HCT116 (cell line): Measurements from ENCODE around the gene ARFRP1. TPM values are rescaled to one million over a fixed set of nuclear protein-coding genes. Genes with fewer than 3 reads are reported as not detected.

Experiments
- ATAC-seq: fragments of 200-7000 bp; cut with Tn5 transposase; 2 replicates; pipeline ENCODE4 v1.9.1; 2020; ENCODE audit warnings: mild to moderate bottlenecking, moderate library complexity
- BruUV-seq: library from RNA; stranded (reverse); fragments of 400-500 nt; replicated peaks from 2 replicates; lab custom pipeline; 2021; lab: Mats Ljungman, UMichigan
- CTCF ChIA-PET: fragments of 300-600 bp; sonication (Branson Sonifier 250); formaldehyde crosslinking; loops from one replicate; lab custom pipeline; 2021; ENCODE audit warnings: antibody characterized with exemption; lab: Charles Lee
- POLR2A ChIA-PET: fragments of 300-600, 350-600 bp; sonication (Branson Sonifier 250); formaldehyde crosslinking; loops from one replicate; lab custom pipeline; 2021; ENCODE audit warnings: antibody characterized with exemption; lab: Charles Lee
- RAD21 ChIA-PET, 2 experiments: fragments of 300-600 bp; sonication (Branson Sonifier 250); formaldehyde crosslinking; loops; one replicate each; lab custom pipeline; 2023; ENCODE audit warnings: low total read pairs in 2 of 2; ENCODE audit not compliant: uncharacterized antibody in 2 of 2, unreplicated experiment in 2 of 2, low non-redundant PET in 1 of 2; lab: Charles Lee
- DNase-seq: peaks from one replicate; pipeline ENCODE4 v3.0.0-alpha.2; 2010; ENCODE audit warnings: low read depth, low spot score
- H2AFZ ChIP-seq: fragments of 200-600 bp; shearing (Covaris generic), sonication (generic); 2 replicates; pipeline ENCODE4 v1.6.1; 2017; ENCODE audit warnings: low read depth, mixed run types, mixed read lengths, antibody characterized with exemption, low read length; ENCODE audit not compliant: poor library complexity, severe bottlenecking
- H3K27ac ChIP-seq: 2 replicates; pipeline ENCODE4 v1.5.1; 2012; ENCODE audit warnings: low read depth, low read length
- H3K27me3 ChIP-seq: fragments of 200-600 bp; sonication (generic); 2 replicates; pipeline ENCODE4 v1.6.1; 2016; ENCODE audit warnings: mixed run types, low read length, mixed read lengths; ENCODE audit not compliant: insufficient read depth
- H3K36me3 ChIP-seq, 2 experiments: fragments of 200-500 bp in 1 of 2; fragments of 200-600 bp in 1 of 2; sonication (Bioruptor generic) in 1 of 2; sonication (generic) in 1 of 2; 2 replicates each; pipeline versions ENCODE4 v1.5.1 to v1.6.1; 2014 to 2016; ENCODE audit warnings: low read length in 2 of 2, inconsistent platforms in 1 of 2, mixed read lengths in 1 of 2, mixed run types in 1 of 2; ENCODE audit not compliant: insufficient read depth in 2 of 2, control insufficient read depth in 1 of 2
- H3K4me1 ChIP-seq, 2 experiments: fragments of 200-600 bp in 1 of 2; sonication (generic) in 1 of 2; 2 replicates each; pipeline versions ENCODE4 v1.5.1 to v1.6.1; 2012 to 2017; ENCODE audit warnings: low read length in 2 of 2, inconsistent platforms in 1 of 2, mild to moderate bottlenecking in 1 of 2, mixed read lengths in 1 of 2, mixed run types in 1 of 2, moderate library complexity in 1 of 2; ENCODE audit not compliant: insufficient read depth in 2 of 2, control insufficient read depth in 1 of 2
- H3K4me2 ChIP-seq: fragments of 200-600 bp; sonication (generic); 2 replicates; pipeline ENCODE4 v1.6.1; 2017; ENCODE audit warnings: mixed run types, low read length, mixed read lengths
- H3K4me3 ChIP-seq, 2 experiments: fragments of 200-600 bp in 1 of 2; sonication (generic) in 1 of 2; replicated peaks in 1 of 2; 2 replicates each; pipeline ENCODE4 v1.5.1; 2011 to 2016; ENCODE audit warnings: low read length in 2 of 2, control low read depth in 1 of 2, low read depth in 1 of 2, mild to moderate bottlenecking in 1 of 2, mixed read lengths in 1 of 2, mixed run types in 1 of 2
- H3K79me2 ChIP-seq: fragments of 200-600 bp; sonication (generic); 2 replicates; pipeline ENCODE4 v1.6.1; 2017; ENCODE audit warnings: mild to moderate bottlenecking, mixed run types, low read length, moderate library complexity, mixed read lengths; ENCODE audit not compliant: insufficient read depth
- H3K9ac ChIP-seq: fragments of 200-600 bp; sonication (generic); 2 replicates; pipeline ENCODE4 v1.6.1; 2016; ENCODE audit warnings: low read length, mixed read lengths
- H3K9me2 ChIP-seq: fragments of 200-600 bp; sonication (generic), shearing (Covaris generic); 2 replicates; pipeline ENCODE4 v1.6.1; 2017; ENCODE audit warnings: mixed run types, mild to moderate bottlenecking, moderate library complexity; ENCODE audit not compliant: insufficient read depth
- H3K9me3 ChIP-seq, 2 experiments: fragments of 200-500 bp in 1 of 2; fragments of 200-600 bp in 1 of 2; sonication (Bioruptor generic) in 1 of 2; sonication (generic) in 1 of 2; 2 replicates each; pipeline ENCODE4 v1.6.1; 2014 to 2017; ENCODE audit warnings: low read length in 2 of 2, mixed read lengths in 2 of 2, inconsistent platforms in 1 of 2, low read depth in 1 of 2, mild to moderate bottlenecking in 1 of 2, mixed run types in 1 of 2, moderate library complexity in 1 of 2; ENCODE audit not compliant: control insufficient read depth in 1 of 2, insufficient read depth in 1 of 2
- H4K20me1 ChIP-seq: fragments of 200-600 bp; sonication (generic), shearing (Covaris generic); 2 replicates; pipeline ENCODE4 v1.6.1; 2017; ENCODE audit warnings: mixed run types, mild to moderate bottlenecking, moderate library complexity; ENCODE audit not compliant: insufficient read depth
- CBX3 ChIP-seq: IDR thresholded peaks from 2 replicates; pipeline ENCODE4 v1.6.1; 2012; ENCODE audit warnings: low read depth
- CEBPB ChIP-seq: IDR thresholded peaks from 2 replicates; pipeline ENCODE4 v1.6.1; 2012; ENCODE audit warnings: low read depth
- CTCF ChIP-seq, 3 experiments: fragments of 200-600 bp in 1 of 3; sonication (generic) in 1 of 3; IDR thresholded peaks in 2 of 3; conservative IDR thresholded peaks in 1 of 3; 2 replicates each; pipeline ENCODE4 v1.5.1; 2012 to 2017; ENCODE audit warnings: low read depth in 2 of 3, low read length in 2 of 3, antibody characterized with exemption in 1 of 3, borderline replicate concordance in 1 of 3, control low read depth in 1 of 3, mild to moderate bottlenecking in 1 of 3, mixed read lengths in 1 of 3, mixed run types in 1 of 3, moderate library complexity in 1 of 3; ENCODE audit not compliant: insufficient read depth in 1 of 3
- EGR1 ChIP-seq: IDR thresholded peaks from 2 replicates; pipeline ENCODE4 v1.6.1; 2012; ENCODE audit warnings: low read depth
- EZH2 ChIP-seq: fragments of 200-600 bp; sonication (generic); IDR thresholded peaks from 2 replicates; pipeline ENCODE4 v1.6.1; 2017; ENCODE audit warnings: antibody characterized with exemption, mixed run types
- MAX ChIP-seq: IDR thresholded peaks from 2 replicates; pipeline ENCODE4 v1.6.1; 2012
- POLR2AphosphoS5 ChIP-seq: IDR thresholded peaks from 2 replicates; pipeline ENCODE4 v1.6.1; 2011; ENCODE audit warnings: mild to moderate bottlenecking, low read depth, low read length, moderate library complexity
- REST ChIP-seq: IDR thresholded peaks from 2 replicates; pipeline ENCODE4 v1.6.1; 2012; ENCODE audit warnings: low read depth
- SP1 ChIP-seq: IDR thresholded peaks from 2 replicates; pipeline ENCODE4 v1.6.1; 2012; ENCODE audit warnings: low read depth
- TCF7L2 ChIP-seq: IDR thresholded peaks from 2 replicates; pipeline ENCODE4 v1.7.0; 2011; ENCODE audit warnings: borderline replicate concordance, inconsistent platforms; ENCODE audit not compliant: insufficient read depth, insufficient read length; ENCODE audit errors: extremely low read depth
- ZBTB33 ChIP-seq: IDR thresholded peaks from 2 replicates; pipeline ENCODE4 v1.6.1; 2011; ENCODE audit warnings: mild to moderate bottlenecking, low read length, moderate library complexity; ENCODE audit not compliant: insufficient replicate concordance; ENCODE audit errors: extremely low read depth
- intact Hi-C: fragments of 100-400 bp; cut with micrococcal nuclease; formaldehyde crosslinking; loops from 2 replicates; pipeline ENCODE4 v1.10.0; 2022
- total RNA-seq: library from RNA; stranded (reverse); gene quantifications from one replicate; pipeline ENCODE4 v1.2.1, GENCODE V29; 2021; ENCODE audit not compliant: unreplicated experiment

Gene ARFRP1
- total RNA-seq, 1 experiment from 2014 or later, result 53.7 TPM

- Histone ChIP-seq H3K4me3 (no peak overlapping the region), H3K4me1 (peaks cover 18 to 56% of the 10 kb centered on the region in 2 experiments), H3K27me3 (no peaks in the 10 kb centered on the region), H3K79me2 (peaks cover 41% of the 10 kb centered on the region), H2AFZ (no peak overlapping the region), H3K36me3 (peaks cover 7 to 28% of the 10 kb centered on the region in 2 experiments; a peak in 3 of 4 replicates), H3K9me3 (no peaks in the 10 kb centered on the region), H3K27ac (no peak overlapping the region; the same call in 1 of the 2 replicates), H3K4me2 (no peak overlapping the region), H3K9ac (no peak overlapping the region), H4K20me1 (no peaks in the 10 kb centered on the region), H3K9me2 (no peaks in the 10 kb centered on the region)
- RAD21 ChIA-PET, result no interaction called here
- TF ChIP-seq SP1, result no peak
- no peak for TF ChIP-seq ZBTB33
- no peak for TF ChIP-seq POLR2AphosphoS5
- no peak for TF ChIP-seq EZH2
- TF ChIP-seq CTCF (IDR thresholded peaks at IDR 0.05 in 2 of 3, conservative IDR thresholded peaks at IDR 0.05 in 1 of 3; ENCODE audit: borderline replicate concordance in 1 of 3, insufficient read depth in 1 of 3, low read depth in 2 of 3, low read length in 2 of 3), result no peak
- no peak for TF ChIP-seq MAX
- TF ChIP-seq REST, result no peak
- no peak for TF ChIP-seq CEBPB
- TF ChIP-seq TCF7L2, result no peak
- TF ChIP-seq CBX3, result no peak
- no peak for TF ChIP-seq EGR1
- CTCF ChIA-PET, result no interaction called here
- intact Hi-C loops, result loop anchor here (10.0 kb wide), 1 partner anchor 351 kb away; no protein-coding TSS in a partner anchor
- POLR2A ChIA-PET, result no interaction called here
- ATAC-seq (no peak), DNase-seq (no peak)
- no TSS peak for BruUV-seq
Observed at GRCh38 chr20:63703976-63704748, 3.6 kb downstream of the ARFRP1 start.
